ENCODE data around the gene ADORA1.

ADORA1 gene

GRCh38 chr1:203197625-203198024 lies 70.1 kb downstream of the ADORA1 start:
- no peak overlapping the region for H3K27ac ChIP-seq
- H3K4me3 ChIP-seq: no peak overlapping the region

GRCh38 chr1:203199002-203199401 lies 71.5 kb downstream of the ADORA1 start:
- H3K4me3 ChIP-seq: no peak overlapping the region
- H3K27ac ChIP-seq: peak overlapping the region in 8 of 21 experiments; percentile 26 to 81 (median 57)

GRCh38 chr1:203199481-203199815 lies 71.9 kb downstream of the ADORA1 start:
- H3K27ac ChIP-seq: peak overlapping the region in 11 of 21 experiments; percentile 20 to 81 (median 50)

GRCh38 chr1:203199816-203200571 lies 72.5 kb downstream of the ADORA1 start:
- Histone ChIP-seq H3K4me3 (no peak overlapping the region), H3K27ac (peak overlapping the region in 14 of 21 experiments; percentile 5 to 81 (median 31))

More at GRCh38 chr1:203199481-203199815, 71.9 kb downstream of the ADORA1 start:
- no peak overlapping the region for H3K4me3 ChIP-seq

GRCh38 chr1:203200916-203201315 lies 73.4 kb downstream of the ADORA1 start:
- Histone ChIP-seq H3K27ac (peak overlapping the region in 7 of 21 experiments; percentile 5 to 81 (median 48)), H3K4me3 (no peak overlapping the region)

GRCh38 chr1:203201516-203202205 lies 74.1 kb downstream of the ADORA1 start:
- H3K27ac ChIP-seq: peak overlapping the region in 1 of 21 experiments; percentile 81
- no peak overlapping the region for H3K4me3 ChIP-seq

GRCh38 chr1:203202431-203203245 lies 75.1 kb downstream of the ADORA1 start:
- no peak overlapping the region for H3K4me3 ChIP-seq

GRCh38 chr1:203204756-203205155 lies 77.2 kb downstream of the ADORA1 start:
- Histone ChIP-seq H3K4me3 (no peak overlapping the region), H3K27ac (no peak overlapping the region)

More at GRCh38 chr1:203202431-203203245, 75.1 kb downstream of the ADORA1 start:
- peak overlapping the region in 4 of 21 experiments; percentile 8 to 46 (median 24) for H3K27ac ChIP-seq

- Histone ChIP-seq H3K27ac (no peak overlapping the region), H3K4me3 (no peak overlapping the region)
These were observed 78.7 kb downstream of the ADORA1 start for GRCh38 chr1:203206129-203206687.

GRCh38 chr1:203207751-203208150 lies 80.2 kb downstream of the ADORA1 start:
- Histone ChIP-seq H3K27ac (no peak overlapping the region), H3K4me3 (no peak overlapping the region)

GRCh38 chr1:203208181-203208580 lies 80.7 kb downstream of the ADORA1 start:
- H3K27ac ChIP-seq: no peak overlapping the region

GRCh38 chr1:203210350-203210749 lies 82.8 kb downstream of the ADORA1 start:
- H3K4me3 ChIP-seq: no peak overlapping the region
- no peak overlapping the region for H3K27ac ChIP-seq

More at GRCh38 chr1:203208181-203208580, 80.7 kb downstream of the ADORA1 start:
- H3K4me3 ChIP-seq: no peak overlapping the region

GRCh38 chr1:203210988-203211387 lies 83.5 kb downstream of the ADORA1 start:
- H3K4me3 ChIP-seq: no peak overlapping the region
- H3K27ac ChIP-seq: no peak overlapping the region

GRCh38 chr1:203211812-203212211 lies 84.3 kb downstream of the ADORA1 start:
- no peak overlapping the region for H3K27ac ChIP-seq
- H3K4me3 ChIP-seq: no peak overlapping the region

GRCh38 chr1:203213126-203213525 lies 85.6 kb downstream of the ADORA1 start:
- H3K27ac ChIP-seq: no peak overlapping the region

GRCh38 chr1:203214871-203215270 lies 87.3 kb downstream of the ADORA1 start:
- Histone ChIP-seq H3K27ac (no peak overlapping the region), H3K4me3 (no peak overlapping the region)

More at GRCh38 chr1:203213126-203213525, 85.6 kb downstream of the ADORA1 start:
- no peak overlapping the region for H3K4me3 ChIP-seq

GRCh38 chr1:203215573-203215972 lies 88.0 kb downstream of the ADORA1 start:
- Histone ChIP-seq H3K4me3 (no peak overlapping the region), H3K27ac (no peak overlapping the region)

- no peak overlapping the region for H3K27ac ChIP-seq
- H3K4me3 ChIP-seq: no peak overlapping the region
These were observed 89.0 kb downstream of the ADORA1 start for GRCh38 chr1:203216274-203217138.
